ENCODE results near the gene TBL1XR1.

DNA sequence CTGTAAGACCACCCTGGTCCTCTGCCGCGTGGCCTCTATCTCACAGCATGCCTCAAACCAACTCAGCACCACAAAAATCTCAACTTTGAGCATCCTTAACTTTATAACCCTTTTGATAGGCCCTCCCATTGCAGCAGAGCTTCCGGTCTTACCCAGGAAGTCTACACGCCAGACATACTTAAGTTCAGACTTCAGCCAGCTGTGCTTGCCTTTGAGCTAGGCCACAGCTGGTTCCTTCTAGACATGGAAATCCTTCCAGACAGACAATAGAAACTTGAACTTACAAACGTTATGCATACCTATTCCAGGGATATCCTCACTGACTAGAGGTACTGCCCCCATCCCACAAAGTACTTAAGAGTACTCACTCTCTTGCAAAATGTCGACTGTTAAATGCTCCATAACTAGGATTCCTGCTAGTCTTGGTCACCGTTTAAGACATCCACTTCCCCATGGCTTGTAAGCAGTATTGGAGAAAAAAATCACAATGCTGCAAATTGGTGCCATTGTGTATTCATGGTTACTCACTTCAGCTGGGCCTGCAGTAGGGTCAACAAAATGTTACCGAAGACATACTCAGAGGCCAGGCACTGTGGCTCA is 183.5 kb downstream of the TBL1XR1 start:
- TF ChIP-seq EZH2phosphoT487 (conservative IDR thresholded peaks at IDR 0.05; ENCODE audit: low read length) = no peak
- TF ChIP-seq, protein P1, sequence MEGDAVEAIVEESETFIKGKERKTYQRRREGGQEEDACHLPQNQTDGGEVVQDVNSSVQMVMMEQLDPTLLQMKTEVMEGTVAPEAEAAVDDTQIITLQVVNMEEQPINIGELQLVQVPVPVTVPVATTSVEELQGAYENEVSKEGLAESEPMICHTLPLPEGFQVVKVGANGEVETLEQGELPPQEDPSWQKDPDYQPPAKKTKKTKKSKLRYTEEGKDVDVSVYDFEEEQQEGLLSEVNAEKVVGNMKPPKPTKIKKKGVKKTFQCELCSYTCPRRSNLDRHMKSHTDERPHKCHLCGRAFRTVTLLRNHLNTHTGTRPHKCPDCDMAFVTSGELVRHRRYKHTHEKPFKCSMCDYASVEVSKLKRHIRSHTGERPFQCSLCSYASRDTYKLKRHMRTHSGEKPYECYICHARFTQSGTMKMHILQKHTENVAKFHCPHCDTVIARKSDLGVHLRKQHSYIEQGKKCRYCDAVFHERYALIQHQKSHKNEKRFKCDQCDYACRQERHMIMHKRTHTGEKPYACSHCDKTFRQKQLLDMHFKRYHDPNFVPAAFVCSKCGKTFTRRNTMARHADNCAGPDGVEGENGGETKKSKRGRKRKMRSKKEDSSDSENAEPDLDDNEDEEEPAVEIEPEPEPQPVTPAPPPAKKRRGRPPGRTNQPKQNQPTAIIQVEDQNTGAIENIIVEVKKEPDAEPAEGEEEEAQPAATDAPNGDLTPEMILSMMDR (IDR thresholded peaks at IDR 0.05; ENCODE audit: insufficient read depth, low read length, poor library complexity, severe bottlenecking) = no peak
